Smooth muscle cell (in vitro differentiated cells): ENCODE data around the gene PHACTR4. TPM values are rescaled to one million over a fixed set of nuclear protein-coding genes. Genes with fewer than 3 reads are reported as not detected.

Experiments
- DNase-seq: peaks from one replicate; lab custom pipeline; 2025; ENCODE audit not compliant: unreplicated experiment; lab: John Stamatoyannopoulos, UW
- H2AFZ ChIP-seq: fragments of 200-600 bp; sonication (generic); 2 replicates; pipeline ENCODE4 v1.6.0; 2016; ENCODE audit warnings: antibody characterized with exemption, low read depth, mild to moderate bottlenecking
- H3F3A ChIP-seq: fragments of 200-600 bp; sonication (generic); 2 replicates; pipeline ENCODE4 v1.6.0; 2017; ENCODE audit warnings: antibody characterized with exemption, low read depth
- H3K27ac ChIP-seq: fragments of 200-600 bp; sonication (generic); 2 replicates; pipeline ENCODE4 v1.5.1; 2016; ENCODE audit warnings: low read depth, mild to moderate bottlenecking
- H3K27me3 ChIP-seq: fragments of 200-600 bp; sonication (generic); 2 replicates; pipeline ENCODE4 v1.6.1; 2016; ENCODE audit warnings: low read depth, mild to moderate bottlenecking
- H3K36me3 ChIP-seq: fragments of 200-600 bp; sonication (generic); 2 replicates; pipeline ENCODE4 v1.5.1; 2016; ENCODE audit warnings: low read depth
- H3K4me1 ChIP-seq: fragments of 200-600 bp; sonication (generic); 2 replicates; pipeline ENCODE4 v1.5.1; 2016; ENCODE audit warnings: low read depth
- H3K4me2 ChIP-seq: fragments of 200-600 bp; sonication (generic); 2 replicates; pipeline ENCODE4 v1.6.0; 2016; ENCODE audit warnings: mild to moderate bottlenecking
- H3K4me3 ChIP-seq: fragments of 200-600 bp; sonication (generic); 2 replicates; pipeline ENCODE4 v1.5.1; 2016; ENCODE audit warnings: mild to moderate bottlenecking
- H3K79me2 ChIP-seq: fragments of 200-600 bp; sonication (generic); 2 replicates; pipeline ENCODE4 v1.6.0; 2016; ENCODE audit warnings: low read depth, mild to moderate bottlenecking
- H3K9ac ChIP-seq: fragments of 200-600 bp; sonication (generic); 2 replicates; pipeline ENCODE4 v1.6.0; 2016; ENCODE audit warnings: low read depth
- H3K9me3 ChIP-seq: fragments of 200-600 bp; sonication (generic); replicated peaks from 2 replicates; pipeline ENCODE4 v1.5.1; 2016; ENCODE audit warnings: low read depth
- H4K20me1 ChIP-seq: fragments of 200-600 bp; sonication (generic); 2 replicates; pipeline ENCODE4 v1.6.0; 2016; ENCODE audit warnings: low read depth
- CTCF ChIP-seq: fragments of 200-600 bp; sonication (generic); IDR thresholded peaks from 2 replicates; pipeline ENCODE4 v1.5.1; 2017; ENCODE audit warnings: borderline replicate concordance, mild to moderate bottlenecking, antibody characterized with exemption; ENCODE audit not compliant: insufficient read depth, poor library complexity, severe bottlenecking
- WGBS: methylation state at CpG from one replicate; pipeline ENCODE4 v1.1.7; 2016; ENCODE audit warnings: low lambda C conversion rate; 5-methylcytosine and 5-hydroxymethylcytosine counted together
- polyA plus RNA-seq: library from polyadenylated mRNA; unstranded; fragments of >200 nt; fragmentation: Nextera tagmentation; extraction: Ambion mirVana; gene quantifications from 2 replicates; pipeline ENCODE4 v1.2.1, GENCODE V29; 2016
- total RNA-seq: library from RNA; depleted of rRNA; stranded (reverse); fragments of >200 nt; gene quantifications from 2 replicates; pipeline ENCODE4 v1.2.3, GENCODE V29; 2014

PHACTR4 gene
- total and polyA plus RNA-seq, 2 experiments from 2014 or later = 15.2 to 20.2 TPM

- Histone ChIP-seq H3K4me1 (peaks cover 5% of the 10 kb centered on the region), H3K36me3 (no peaks in the 10 kb centered on the region), H4K20me1 (no peaks in the 10 kb centered on the region), H3K79me2 (peaks cover 3% of the 10 kb centered on the region), H3K27me3 (no peaks in the 10 kb centered on the region), H3K4me3 (peak overlapping the region; percentile 68), H2AFZ (peak overlapping the region; percentile 92), H3F3A (no peaks in the 10 kb centered on the region), H3K9ac (peak overlapping the region; percentile 85), H3K27ac (peak overlapping the region; percentile 75), H3K4me2 (peak overlapping the region; percentile 80), H3K9me3 (no peaks in the 10 kb centered on the region)
- no peak for DNase-seq
- WGBS = 53% methylated on average over 29 of the region's 29 CpGs
- TF ChIP-seq CTCF = no peak
Observed at GRCh38 chr1:28329395-28330153, 40.0 kb upstream of the PHACTR4 start.

- H3K36me3 ChIP-seq = no peaks in the 10 kb centered on the region
- H3K4me2 ChIP-seq = no peak overlapping the region
- no peaks in the 10 kb centered on the region for H4K20me1 ChIP-seq
- no peaks in the 10 kb centered on the region for H3F3A ChIP-seq
- H3K9me3 ChIP-seq = no peaks in the 10 kb centered on the region
- H3K27ac ChIP-seq = no peak overlapping the region
- TF ChIP-seq CTCF = no peak
- H3K27me3 ChIP-seq = no peaks in the 10 kb centered on the region
- no peaks in the 10 kb centered on the region for H3K4me1 ChIP-seq
- no peak for DNase-seq
- WGBS = 97% methylated on average over 3 of the region's 3 CpGs
- H2AFZ ChIP-seq = no peak overlapping the region
- no peak overlapping the region for H3K9ac ChIP-seq
- H3K79me2 ChIP-seq = no peaks in the 10 kb centered on the region
- no peak overlapping the region for H3K4me3 ChIP-seq
Observed at GRCh38 chr1:28338897-28339296, 30.6 kb upstream of the PHACTR4 start.

GRCh38 chr1:28339551-28339950 is 30.0 kb upstream of the PHACTR4 start:
- no peaks in the 10 kb centered on the region for H3K36me3 ChIP-seq
- no peak for TF ChIP-seq CTCF
- WGBS = 89% methylated on average over 10 of the region's 10 CpGs

More at GRCh38 chr1:28339551-28339950, 30.0 kb upstream of the PHACTR4 start:
- H2AFZ ChIP-seq = no peak overlapping the region
- H3K79me2 ChIP-seq = no peaks in the 10 kb centered on the region
- H3K4me1 ChIP-seq = no peaks in the 10 kb centered on the region
- no peaks in the 10 kb centered on the region for H3K9me3 ChIP-seq
- no peak overlapping the region for H3K27ac ChIP-seq
- no peak overlapping the region for H3K9ac ChIP-seq
- no peak overlapping the region for H3K4me3 ChIP-seq
- no peaks in the 10 kb centered on the region for H3F3A ChIP-seq
- no peaks in the 10 kb centered on the region for H3K27me3 ChIP-seq
- no peak overlapping the region for H3K4me2 ChIP-seq
- DNase-seq = no peak
- H4K20me1 ChIP-seq = no peaks in the 10 kb centered on the region
